GM19035 (cell line): ENCODE measurements around the gene TCHP.
"Not testable (repeated sequence)": the region's sequence is repeated elsewhere in the genome, so short reads cannot be mapped to it uniquely, and the experiment has no call there.

Experiments used
- ATAC-seq: cut with Tn5 transposase; IDR thresholded peaks from one replicate; pipeline ENCODE4 v1.9.1; 2021; ENCODE audit not compliant: unreplicated experiment

Gene TCHP

GRCh38 chr12:109878749-109879148, 21.3 kb upstream of the TCHP start:
- ATAC-seq, result no peak

GRCh38 chr12:109879351-109880042, 20.6 kb upstream of the TCHP start:
- no peak for ATAC-seq

- ATAC-seq, result peak; percentile 92
Measured at GRCh38 chr12:109880043-109880931, 19.8 kb upstream of the TCHP start, which contains the start of gene GLTP. Gene GLTP (minus strand): TSS chr12:109880541. CDS start chr12:109880374, 167 bp downstream.

- no peak for ATAC-seq
Measured at GRCh38 chr12:109880938-109881337, 19.1 kb upstream of the TCHP start.

GRCh38 chr12:109881752-109882151, 18.3 kb upstream of the TCHP start:
- no peak for ATAC-seq

GRCh38 chr12:109883461-109883860, 16.6 kb upstream of the TCHP start:
- no peak for ATAC-seq

GRCh38 chr12:109885616-109886015, 14.5 kb upstream of the TCHP start:
- ATAC-seq, result no peak

GRCh38 chr12:109888179-109889020, 11.7 kb upstream of the TCHP start:
- no peak for ATAC-seq

GRCh38 chr12:109890620-109891170, 9.4 kb upstream of the TCHP start:
- no peak for ATAC-seq

GRCh38 chr12:109891731-109892130, 8.3 kb upstream of the TCHP start:
- ATAC-seq, result not testable (repeated sequence)

GRCh38 chr12:109892165-109892715, 7.8 kb upstream of the TCHP start:
- no peak for ATAC-seq

- no peak for ATAC-seq
Measured at GRCh38 chr12:109892748-109893147, 7.3 kb upstream of the TCHP start.

GRCh38 chr12:109893261-109893995, 6.6 kb upstream of the TCHP start:
- ATAC-seq, result no peak

GRCh38 chr12:109894939-109895338, 5.1 kb upstream of the TCHP start:
- ATAC-seq, result no peak

GRCh38 chr12:109896188-109896587, 3.9 kb upstream of the TCHP start:
- no peak for ATAC-seq

- no peak for ATAC-seq
Measured at GRCh38 chr12:109897029-109897428, 3.0 kb upstream of the TCHP start.

- not testable (repeated sequence) for ATAC-seq
Measured at GRCh38 chr12:109899345-109899744, 729 bp upstream of the TCHP start.

- peak; percentile 20 for ATAC-seq
Measured at GRCh38 chr12:109900752-109901580, 892 bp downstream of the TCHP start.

- no peak for ATAC-seq
Measured at GRCh38 chr12:109902891-109903418, 2.9 kb downstream of the TCHP start.
